ENCODE measurements around the gene SUV39H2.
"Not testable (repeated sequence)": the region's sequence is repeated elsewhere in the genome, so short reads cannot be mapped to it uniquely, and the experiment has no call there.

The SUV39H2 gene

DNA sequence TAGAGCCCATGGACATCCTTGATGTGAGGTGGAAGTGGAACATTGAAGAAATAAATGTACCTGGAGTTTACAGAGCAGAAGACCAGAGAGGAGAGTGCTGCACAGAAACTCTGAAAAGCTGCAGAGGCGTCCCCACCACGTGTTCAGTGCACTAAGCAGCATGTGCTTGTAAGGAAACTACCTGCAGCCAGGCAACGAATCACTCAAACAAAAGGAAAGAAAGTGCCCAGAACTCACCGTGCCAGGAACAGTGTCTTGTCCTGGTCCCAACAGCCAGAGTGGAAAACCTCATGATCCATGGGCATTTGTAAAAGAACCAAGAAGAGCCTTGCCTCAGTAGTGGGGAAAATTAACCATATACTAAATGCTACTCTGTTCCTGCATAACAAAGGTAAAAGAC lies 32.3 kb downstream of the SUV39H2 start:
- Histone ChIP-seq H3K27ac (ENCODE audit: low read depth, low read length) (no peak overlapping the region), H3K27me3 (ENCODE audit: insufficient read depth, low read length) (no peaks in the 10 kb centered on the region), H3K36me3 (ENCODE audit: insufficient read depth, low read length) (peaks cover 78% of the 10 kb centered on the region), H3K4me3 (ENCODE audit: low read length) (no peak overlapping the region), H3K9me3 (ENCODE audit: insufficient read depth, low read depth, low read length) (peaks cover 23% of the 10 kb centered on the region), H3K4me1 (ENCODE audit: insufficient read depth, low read length) (no peaks in the 10 kb centered on the region), H3K9ac (ENCODE audit: low read depth, low read length) (no peak overlapping the region)
- 91% methylated on average over 4 of the region's 4 CpGs for WGBS

GRCh38 chr10:14911801-14912200 lies 33.1 kb downstream of the SUV39H2 start:
- Histone ChIP-seq H3K27ac (ENCODE audit: low read depth, low read length) (no peak overlapping the region), H3K9ac (ENCODE audit: low read depth, low read length) (no peak overlapping the region), H3K36me3 (ENCODE audit: insufficient read depth, low read length) (peaks cover 78% of the 10 kb centered on the region), H3K27me3 (ENCODE audit: insufficient read depth, low read length) (no peaks in the 10 kb centered on the region), H3K4me1 (ENCODE audit: insufficient read depth, low read length) (no peaks in the 10 kb centered on the region), H3K9me3 (ENCODE audit: insufficient read depth, low read depth, low read length) (peaks cover 31% of the 10 kb centered on the region), H3K4me3 (ENCODE audit: low read length) (no peak overlapping the region)
- WGBS = 94% methylated on average over 3 of the region's 3 CpGs

DNA sequence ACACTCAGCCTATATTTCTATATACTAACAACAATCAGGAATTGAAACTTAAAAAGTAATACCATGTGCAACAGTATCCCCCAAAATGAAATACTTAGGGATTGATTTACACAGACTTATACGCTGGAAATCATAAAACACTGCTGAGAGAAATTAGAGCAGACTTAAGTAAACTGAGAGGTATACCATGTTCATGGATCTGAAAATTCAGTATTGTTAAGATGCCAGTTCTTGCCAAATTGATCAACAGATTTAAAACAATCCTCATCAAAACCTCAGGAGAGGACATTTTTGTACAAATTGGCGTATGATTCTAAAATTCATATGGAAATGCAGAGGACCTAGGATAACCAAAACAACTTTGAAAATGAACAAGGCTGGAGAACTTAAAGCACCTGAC lies 37.9 kb downstream of the SUV39H2 start:
- Histone ChIP-seq H3K36me3 (ENCODE audit: insufficient read depth, low read length) (peaks cover 71% of the 10 kb centered on the region), H3K27ac (ENCODE audit: low read depth, low read length) (no peak overlapping the region), H3K4me1 (ENCODE audit: insufficient read depth, low read length) (no peaks in the 10 kb centered on the region), H3K9ac (ENCODE audit: low read depth, low read length) (no peak overlapping the region), H3K9me3 (ENCODE audit: insufficient read depth, low read depth, low read length) (peaks cover 39% of the 10 kb centered on the region), H3K4me3 (ENCODE audit: low read length) (no peak overlapping the region), H3K27me3 (ENCODE audit: insufficient read depth, low read length) (no peaks in the 10 kb centered on the region)
- WGBS = 96% methylated on average over 2 of the region's 2 CpGs

DNA sequence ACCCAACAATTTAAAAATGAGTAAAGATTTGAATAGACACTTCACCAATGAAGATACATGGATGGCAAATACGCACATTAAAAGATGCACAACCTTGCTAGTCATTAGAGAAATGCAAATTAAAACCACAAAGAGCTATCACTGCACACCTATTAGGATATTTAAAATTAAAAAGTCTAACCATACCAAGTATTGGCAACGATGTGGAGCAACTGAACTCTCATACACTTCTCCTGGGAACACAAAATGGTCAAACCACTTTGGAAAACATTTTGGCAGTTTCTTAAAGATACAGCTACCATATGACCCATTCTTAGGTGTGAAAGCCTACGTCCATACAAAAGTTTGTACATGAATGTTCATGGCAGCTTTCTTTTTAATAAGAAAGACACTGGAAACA lies 39.2 kb downstream of the SUV39H2 start:
- H3K27ac ChIP-seq (ENCODE audit: low read depth, low read length) = no peak overlapping the region
- no peak overlapping the region for H3K4me3 ChIP-seq (ENCODE audit: low read length)
- no peaks in the 10 kb centered on the region for H3K27me3 ChIP-seq (ENCODE audit: insufficient read depth, low read length)
- 92% methylated on average over 3 of the region's 3 CpGs for WGBS
- peaks cover 39% of the 10 kb centered on the region for H3K9me3 ChIP-seq (ENCODE audit: insufficient read depth, low read depth, low read length)
- H3K36me3 ChIP-seq (ENCODE audit: insufficient read depth, low read length) = peaks cover 77% of the 10 kb centered on the region
- H3K9ac ChIP-seq (ENCODE audit: low read depth, low read length) = no peak overlapping the region
- H3K4me1 ChIP-seq (ENCODE audit: insufficient read depth, low read length) = no peaks in the 10 kb centered on the region

DNA sequence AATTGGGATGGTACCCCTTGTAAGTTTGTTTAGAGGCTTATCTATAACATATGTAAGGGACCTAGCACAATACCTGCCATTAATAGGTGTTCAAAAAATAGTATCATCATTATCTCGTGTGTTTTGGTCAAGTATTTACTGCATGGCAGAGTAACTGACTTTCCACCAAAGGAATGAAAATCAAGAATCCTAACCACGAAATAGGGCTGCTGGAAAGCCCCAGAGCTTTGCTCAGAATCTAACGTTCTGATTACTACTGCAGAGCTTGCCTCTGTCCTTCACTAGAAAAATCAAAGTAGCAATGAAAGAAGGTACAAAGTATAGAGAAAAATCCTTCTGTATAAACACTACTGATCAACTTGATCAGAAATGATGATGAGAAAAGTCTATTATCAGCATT lies 40.3 kb downstream of the SUV39H2 start:
- Histone ChIP-seq H3K4me3 (ENCODE audit: low read length) (no peak overlapping the region), H3K9ac (ENCODE audit: low read depth, low read length) (no peak overlapping the region), H3K36me3 (ENCODE audit: insufficient read depth, low read length) (peaks cover 74% of the 10 kb centered on the region), H3K27ac (ENCODE audit: low read depth, low read length) (no peak overlapping the region), H3K9me3 (ENCODE audit: insufficient read depth, low read depth, low read length) (peaks cover 33% of the 10 kb centered on the region), H3K4me1 (ENCODE audit: insufficient read depth, low read length) (no peaks in the 10 kb centered on the region), H3K27me3 (ENCODE audit: insufficient read depth, low read length) (no peaks in the 10 kb centered on the region)
- 92% methylated on average over 3 of the region's 3 CpGs for WGBS

GRCh38 chr10:14924013-14924412 lies 45.3 kb downstream of the SUV39H2 start:
- Histone ChIP-seq H3K36me3 (ENCODE audit: insufficient read depth, low read length) (peaks cover 67% of the 10 kb centered on the region), H3K4me3 (ENCODE audit: low read length) (no peak overlapping the region), H3K9ac (ENCODE audit: low read depth, low read length) (no peak overlapping the region), H3K4me1 (ENCODE audit: insufficient read depth, low read length) (no peaks in the 10 kb centered on the region), H3K9me3 (ENCODE audit: insufficient read depth, low read depth, low read length) (no peaks in the 10 kb centered on the region), H3K27me3 (ENCODE audit: insufficient read depth, low read length) (no peaks in the 10 kb centered on the region), H3K27ac (ENCODE audit: low read depth, low read length) (no peak overlapping the region)
- WGBS = 96% methylated on average over 7 of the region's 7 CpGs

- no peak overlapping the region for H3K9ac ChIP-seq (ENCODE audit: low read depth, low read length)
- H3K9me3 ChIP-seq (ENCODE audit: insufficient read depth, low read depth, low read length) = no peaks in the 10 kb centered on the region
- 100% methylated on average over 2 of the region's 2 CpGs for WGBS
- peaks cover 57% of the 10 kb centered on the region for H3K36me3 ChIP-seq (ENCODE audit: insufficient read depth, low read length)
- no peak overlapping the region for H3K4me3 ChIP-seq (ENCODE audit: low read length)
- no peaks in the 10 kb centered on the region for H3K4me1 ChIP-seq (ENCODE audit: insufficient read depth, low read length)
- no peaks in the 10 kb centered on the region for H3K27me3 ChIP-seq (ENCODE audit: insufficient read depth, low read length)
- H3K27ac ChIP-seq (ENCODE audit: low read depth, low read length) = no peak overlapping the region
Observed at GRCh38 chr10:14925268-14925667, 46.6 kb downstream of the SUV39H2 start.

DNA sequence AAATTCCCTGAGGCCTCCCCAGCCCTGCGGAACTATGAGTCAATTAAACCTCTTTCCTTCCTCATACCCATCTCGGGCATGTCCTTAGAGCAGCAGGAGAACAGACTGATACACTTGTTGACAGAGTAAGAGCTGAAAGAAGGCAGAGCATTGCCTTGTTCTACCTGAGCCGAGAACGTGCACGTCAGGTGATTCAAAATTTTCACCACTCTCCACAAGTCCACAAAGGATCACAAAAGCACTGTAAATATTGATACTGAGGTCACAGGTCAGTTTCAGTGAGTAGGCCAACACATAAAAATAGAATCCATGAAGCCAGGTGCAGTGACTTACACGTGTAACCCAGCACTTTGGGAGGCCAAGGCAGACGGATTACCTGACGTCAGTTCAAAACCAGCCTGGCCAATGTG lies 47.4 kb downstream of the SUV39H2 start:
- no peak overlapping the region for H3K4me3 ChIP-seq (ENCODE audit: low read length)
- H3K9me3 ChIP-seq (ENCODE audit: insufficient read depth, low read depth, low read length) = no peaks in the 10 kb centered on the region
- 94% methylated on average over 7 of the region's 8 CpGs for WGBS
- no peaks in the 10 kb centered on the region for H3K4me1 ChIP-seq (ENCODE audit: insufficient read depth, low read length)
- H3K27me3 ChIP-seq (ENCODE audit: insufficient read depth, low read length) = no peaks in the 10 kb centered on the region
- no peak overlapping the region for H3K9ac ChIP-seq (ENCODE audit: low read depth, low read length)
- H3K36me3 ChIP-seq (ENCODE audit: insufficient read depth, low read length) = peaks cover 61% of the 10 kb centered on the region
- no peak overlapping the region for H3K27ac ChIP-seq (ENCODE audit: low read depth, low read length)

DNA sequence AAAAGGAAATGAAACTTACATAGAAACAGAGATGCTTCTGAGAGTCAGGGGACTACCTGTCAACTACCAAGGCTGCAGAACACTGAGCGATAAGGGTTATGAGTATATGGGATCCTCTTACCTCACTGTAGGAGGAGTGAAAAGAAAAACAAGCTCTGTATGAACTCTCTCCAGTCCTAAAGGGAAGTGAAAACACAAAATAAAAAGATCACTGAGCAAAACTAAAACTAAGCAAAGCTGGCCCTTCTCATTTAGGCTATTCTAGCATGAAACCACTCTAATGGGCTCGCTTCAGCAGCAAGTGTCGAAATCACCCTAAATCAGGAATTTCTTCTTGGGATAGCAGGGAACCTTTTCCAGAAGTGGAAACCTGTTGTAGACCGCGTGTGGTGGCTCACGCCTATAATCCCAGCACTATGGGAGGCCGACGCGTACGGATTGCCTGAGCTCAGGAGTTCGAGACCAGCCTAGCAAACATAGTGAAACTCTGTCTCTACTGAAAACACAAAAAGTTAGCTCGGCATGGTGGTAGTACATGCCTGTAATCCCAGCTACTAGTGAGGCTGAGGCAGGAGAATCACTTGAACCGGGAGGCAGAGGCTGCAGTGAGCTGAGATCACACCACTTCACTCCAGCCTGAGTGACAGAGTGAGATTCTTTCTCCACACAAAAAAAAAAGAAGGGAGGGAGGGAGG lies 48.2 kb downstream of the SUV39H2 start:
- peaks cover 61% of the 10 kb centered on the region for H3K36me3 ChIP-seq (ENCODE audit: insufficient read depth, low read length)
- 98% methylated on average over 12 of the region's 13 CpGs for WGBS
- H3K9ac ChIP-seq (ENCODE audit: low read depth, low read length) = no peak overlapping the region

DNA sequence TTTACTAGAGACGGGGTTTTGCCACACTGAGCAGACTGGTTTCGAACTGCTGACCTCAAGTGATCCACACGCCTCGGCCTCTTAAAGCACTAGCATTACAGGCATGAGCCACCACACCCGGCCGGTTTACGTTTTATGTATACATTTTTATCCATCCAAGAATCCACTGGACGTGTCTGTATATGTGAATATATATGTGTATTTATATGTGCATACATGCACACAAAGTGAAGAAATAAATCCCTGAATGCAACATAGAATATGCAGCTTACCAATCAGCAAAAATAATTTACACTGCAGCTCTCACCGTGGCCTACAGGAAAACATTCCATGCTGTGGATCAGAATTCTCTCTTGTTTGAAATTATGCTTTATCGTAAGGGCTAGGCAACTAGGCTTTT lies 51.9 kb downstream of the SUV39H2 start:
- WGBS = 97% methylated on average over 8 of the region's 10 CpGs
- Histone ChIP-seq H3K4me3 (ENCODE audit: low read length) (no peak overlapping the region), H3K27ac (ENCODE audit: low read depth, low read length) (no peak overlapping the region), H3K4me1 (ENCODE audit: insufficient read depth, low read length) (no peaks in the 10 kb centered on the region), H3K36me3 (ENCODE audit: insufficient read depth, low read length) (peaks cover 71% of the 10 kb centered on the region), H3K9ac (ENCODE audit: low read depth, low read length) (no peak overlapping the region), H3K27me3 (ENCODE audit: insufficient read depth, low read length) (no peaks in the 10 kb centered on the region), H3K9me3 (ENCODE audit: insufficient read depth, low read depth, low read length) (no peaks in the 10 kb centered on the region)

More for the DNA sequence above, 48.2 kb downstream of the SUV39H2 start:
- no peak overlapping the region for H3K27ac ChIP-seq (ENCODE audit: low read depth, low read length)
- no peaks in the 10 kb centered on the region for H3K4me1 ChIP-seq (ENCODE audit: insufficient read depth, low read length)
- no peaks in the 10 kb centered on the region for H3K27me3 ChIP-seq (ENCODE audit: insufficient read depth, low read length)
- no peak overlapping the region for H3K4me3 ChIP-seq (ENCODE audit: low read length)
- no peaks in the 10 kb centered on the region for H3K9me3 ChIP-seq (ENCODE audit: insufficient read depth, low read depth, low read length)

DNA sequence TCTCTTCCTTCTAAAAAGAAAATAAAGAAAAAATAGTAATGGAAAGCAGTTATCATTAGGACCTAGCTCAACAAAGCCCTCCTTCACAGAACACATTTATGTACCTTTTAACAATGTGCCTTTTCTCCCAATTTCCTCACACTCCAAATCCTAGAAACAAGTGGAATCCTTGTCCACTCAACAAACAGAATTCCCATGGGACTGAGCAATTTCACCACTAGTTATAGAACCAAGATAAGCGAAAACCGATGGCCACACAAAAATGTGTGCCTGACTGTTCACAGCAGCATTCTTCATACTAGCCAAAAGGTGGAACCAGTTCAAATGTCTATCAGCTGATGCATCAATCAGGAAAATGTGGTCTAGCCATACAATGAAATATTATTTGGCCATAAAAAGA lies 57.9 kb downstream of the SUV39H2 start:
- Histone ChIP-seq H3K36me3 (ENCODE audit: insufficient read depth, low read length) (peaks cover 37% of the 10 kb centered on the region), H3K27me3 (ENCODE audit: insufficient read depth, low read length) (no peaks in the 10 kb centered on the region), H3K4me3 (ENCODE audit: low read length) (no peak overlapping the region), H3K9me3 (ENCODE audit: insufficient read depth, low read depth, low read length) (no peaks in the 10 kb centered on the region), H3K4me1 (ENCODE audit: insufficient read depth, low read length) (no peaks in the 10 kb centered on the region), H3K27ac (ENCODE audit: low read depth, low read length) (no peak overlapping the region), H3K9ac (ENCODE audit: low read depth, low read length) (no peak overlapping the region)
- 98% methylated on average over 2 of the region's 2 CpGs for WGBS

- H3K27me3 ChIP-seq (ENCODE audit: insufficient read depth, low read length); H3K27ac ChIP-seq (ENCODE audit: low read depth, low read length); H3K4me1 ChIP-seq (ENCODE audit: insufficient read depth, low read length); H3K9me3 ChIP-seq (ENCODE audit: insufficient read depth, low read depth, low read length); H3K9ac ChIP-seq (ENCODE audit: low read depth, low read length); H3K4me3 ChIP-seq (ENCODE audit: low read length): not testable (repeated sequence)
- H3K36me3 ChIP-seq (ENCODE audit: insufficient read depth, low read length) = peaks cover 23% of the 10 kb centered on the region
- 93% methylated on average over 3 of the region's 5 CpGs for WGBS
Observed at GRCh38 chr10:14938971-14939370, 60.3 kb downstream of the SUV39H2 start.
